ENCODE data around the gene TRAPPC6A. TPM values are rescaled to one million over a fixed set of nuclear protein-coding genes. Genes with fewer than 3 reads are reported as not detected.

The TRAPPC6A gene
- total and polyA plus RNA-seq, 9 donors, result 1.8 to 33.7 (median 23.4) TPM

- Histone ChIP-seq H3K4me1 (ENCODE audit: insufficient read depth) (peaks cover 7% of the 10 kb centered on the region), H3K9me3 (no peaks in the 10 kb centered on the region), H3K4me3 (peak overlapping the region; percentile 75), H3K27me3 (no peaks in the 10 kb centered on the region), H3K27ac (peak overlapping the region; percentile 2 to 71), H3K36me3 (no peaks in the 10 kb centered on the region)
- peak; percentile 44 to 73 (median 59) for DNase-seq
- TF ChIP-seq CTCF (IDR thresholded peaks at IDR 0.05), result no peak
- TF ChIP-seq EP300 (IDR thresholded peaks at IDR 0.05), result no peak
- no peak for TF ChIP-seq POLR2A (IDR thresholded peaks at IDR 0.05)
- intact Hi-C loops (cut with DNase I), result no loop called here
- WGBS, 3 donors, result 1% methylated on average over 64 to 97 of the region's 97 CpGs
Measured at GRCh38 chr19:45179072-45179891, 1.2 kb upstream of the TRAPPC6A start.

GRCh38 chr19:45178262-45179071 is 430 bp upstream of the TRAPPC6A start, which contains the start of gene BLOC1S3:
Gene BLOC1S3, plus strand, starts transcription at chr19:45178784. Its CDS starts 513 bp downstream, at chr19:45179297.
- peak within 1 kb of the TSS; percentile 75 for H3K4me3 ChIP-seq
- no peaks in the 10 kb centered on the region for H3K27me3 ChIP-seq
- DNase-seq, result peak; percentile 100
- 0 to 1% (median 0%) methylated on average over 50 to 51 of the region's 51 CpGs for WGBS, 3 donors
- H3K36me3 ChIP-seq, result no peaks in the 10 kb centered on the region
- intact Hi-C loops (cut with DNase I), result no loop called here
- TF ChIP-seq EP300 (IDR thresholded peaks at IDR 0.05), result peak; percentile 77
- peak; percentile 18 to 29 (median 21) for TF ChIP-seq CTCF (IDR thresholded peaks at IDR 0.05)
- TF ChIP-seq POLR2A (IDR thresholded peaks at IDR 0.05), result peak; percentile 79
- H3K4me1 ChIP-seq (ENCODE audit: insufficient read depth), result peaks cover 7% of the 10 kb centered on the region
- H3K9me3 ChIP-seq, result no peaks in the 10 kb centered on the region
- peak within 1 kb of the TSS; percentile 55 to 71 for H3K27ac ChIP-seq

- Histone ChIP-seq H3K27me3 (no peaks in the 10 kb centered on the region), H3K27ac (no peak overlapping the region), H3K4me3 (no peak overlapping the region), H3K4me1 (ENCODE audit: insufficient read depth) (peaks cover 5% of the 10 kb centered on the region), H3K9me3 (no peaks in the 10 kb centered on the region), H3K36me3 (no peaks in the 10 kb centered on the region)
- DNase-seq, result no peak
- 70 to 80% (median 76%) methylated on average over 10 of the region's 10 CpGs for WGBS, 3 donors
- intact Hi-C loops (cut with DNase I), result no loop called here
- TF ChIP-seq CTCF (IDR thresholded peaks at IDR 0.05) (no peak), EP300 (IDR thresholded peaks at IDR 0.05) (no peak), POLR2A (IDR thresholded peaks at IDR 0.05) (no peak)
Measured at GRCh38 chr19:45175515-45176345, 2.3 kb downstream of the TRAPPC6A start.

GRCh38 chr19:45173816-45174215 is 4.2 kb downstream of the TRAPPC6A start:
- Histone ChIP-seq H3K27ac (no peak overlapping the region), H3K9me3 (no peaks in the 10 kb centered on the region), H3K4me1 (ENCODE audit: insufficient read depth) (peaks cover 5% of the 10 kb centered on the region), H3K27me3 (no peaks in the 10 kb centered on the region), H3K36me3 (no peaks in the 10 kb centered on the region), H3K4me3 (no peak overlapping the region)
- no peak for DNase-seq
- intact Hi-C loops (cut with DNase I), result no loop called here
- WGBS, 3 donors, result 72 to 76% (median 76%) methylated on average over 12 of the region's 12 CpGs
- TF ChIP-seq CTCF (IDR thresholded peaks at IDR 0.05) (no peak), POLR2A (IDR thresholded peaks at IDR 0.05) (no peak), EP300 (IDR thresholded peaks at IDR 0.05) (no peak)

Measured in ovary (tissue), 9 donors.